Neural cell (in vitro differentiated cells): ENCODE results near the gene FAM136A. TPM values are rescaled to one million over a fixed set of nuclear protein-coding genes. Genes with fewer than 3 reads are reported as not detected.

Experiments used
- H2AFZ ChIP-seq: fragments of 200-600, 300-800 bp; sonication (generic), shearing (Covaris generic); 2 replicates; pipeline ENCODE4 v1.6.0; 2014; ENCODE audit warnings: low read depth, mild to moderate bottlenecking, antibody characterized with exemption, low read length, moderate library complexity
- H3F3A ChIP-seq: fragments of 200-600 bp; shearing (Covaris generic); 2 replicates; pipeline ENCODE4 v1.6.1; 2016; ENCODE audit warnings: mild to moderate bottlenecking, moderate library complexity, mixed read lengths, antibody characterized with exemption, low read length; ENCODE audit not compliant: insufficient read depth, poor library complexity, severe bottlenecking
- H3K27ac ChIP-seq: fragments of 200-600, 300-800 bp; sonication (generic), shearing (Covaris generic); 2 replicates; pipeline ENCODE4 v1.5.1; 2014; ENCODE audit warnings: mild to moderate bottlenecking, low read length, moderate library complexity
- H3K27me3 ChIP-seq: fragments of 300-800, 200-600 bp; sonication (generic), shearing (Covaris generic); 2 replicates; pipeline ENCODE4 v1.6.0; 2014; ENCODE audit warnings: mild to moderate bottlenecking, low read depth, low read length, moderate library complexity; ENCODE audit not compliant: insufficient read depth
- H3K36me3 ChIP-seq: fragments of 300-800, 200-600 bp; sonication (generic), shearing (Covaris generic); 2 replicates; pipeline ENCODE4 v1.5.1; 2014; ENCODE audit warnings: mild to moderate bottlenecking, antibody characterized with exemption, low read length, moderate library complexity; ENCODE audit not compliant: insufficient read depth
- H3K4me2 ChIP-seq: fragments of 300-800, 200-600 bp; sonication (generic), shearing (Covaris generic); 2 replicates; pipeline ENCODE4 v1.6.0; 2014; ENCODE audit warnings: mild to moderate bottlenecking, low read length
- H3K4me3 ChIP-seq: fragments of 300-800, 200-600 bp; sonication (generic), shearing (Covaris generic); 2 replicates; pipeline ENCODE4 v1.5.1; 2014; ENCODE audit warnings: mild to moderate bottlenecking, low read length, moderate library complexity
- H3K79me2 ChIP-seq: fragments of 200-600 bp; shearing (Covaris generic); replicated peaks from 2 replicates; pipeline ENCODE4 v1.6.0; 2014; ENCODE audit warnings: mild to moderate bottlenecking, low read length, moderate library complexity; ENCODE audit not compliant: insufficient read depth
- H3K9ac ChIP-seq: fragments of 300-800, 200-600 bp; sonication (generic), shearing (Covaris generic); 2 replicates; pipeline ENCODE4 v1.6.1; 2016; ENCODE audit warnings: mild to moderate bottlenecking, low read length, mixed read lengths
- H3K9me2 ChIP-seq: fragments of 200-600 bp; shearing (Covaris generic); 2 replicates; pipeline ENCODE4 v1.6.1; 2016; ENCODE audit warnings: mild to moderate bottlenecking, low read length, mixed read lengths; ENCODE audit not compliant: insufficient read depth
- H3K9me3 ChIP-seq: fragments of 200-600, 300-800 bp; sonication (generic), shearing (Covaris generic); 2 replicates; pipeline ENCODE4 v1.6.1; 2016; ENCODE audit warnings: mild to moderate bottlenecking, mixed run types, low read length, moderate library complexity, mixed read lengths
- H4K20me1 ChIP-seq: fragments of 200-600 bp; shearing (Covaris generic); 2 replicates; pipeline ENCODE4 v1.6.1; 2016; ENCODE audit warnings: mild to moderate bottlenecking, mixed run types; ENCODE audit not compliant: insufficient read depth
- CTCF ChIP-seq: fragments of 450-650 bp; IDR thresholded peaks from 2 replicates; pipeline ENCODE4 v1.5.1; 2014; ENCODE audit warnings: antibody characterized with exemption, mild to moderate bottlenecking, moderate library complexity; ENCODE audit not compliant: poor library complexity, severe bottlenecking
- EP300 ChIP-seq: fragments of 450-650 bp; conservative IDR thresholded peaks from 2 replicates; pipeline ENCODE4 v1.6.1; 2014; ENCODE audit warnings: antibody characterized with exemption, mild to moderate bottlenecking, moderate library complexity; ENCODE audit not compliant: poor library complexity, severe bottlenecking
- EZH2 ChIP-seq: fragments of 200-600, 300-800 bp; shearing (Covaris generic), sonication (generic); IDR thresholded peaks from 2 replicates; pipeline ENCODE4 v1.6.1; 2014; ENCODE audit warnings: antibody characterized with exemption, low read length, borderline replicate concordance, mild to moderate bottlenecking; ENCODE audit not compliant: insufficient read depth, poor library complexity, severe bottlenecking
- MXI1 ChIP-seq: fragments of 450-650 bp; conservative IDR thresholded peaks from 2 replicates; pipeline ENCODE4 v1.6.1; 2014; ENCODE audit warnings: antibody characterized with exemption, mild to moderate bottlenecking; ENCODE audit not compliant: poor library complexity, severe bottlenecking
- POLR2AphosphoS5 ChIP-seq: IDR thresholded peaks from 2 replicates; pipeline ENCODE4 v1.6.1; 2012
- RAD21 ChIP-seq: fragments of 450-650 bp; conservative IDR thresholded peaks from 2 replicates; pipeline ENCODE4 v1.6.1; 2014; ENCODE audit warnings: antibody characterized with exemption, mild to moderate bottlenecking, moderate library complexity
- SMC3 ChIP-seq: fragments of 450-650 bp; conservative IDR thresholded peaks from 2 replicates; pipeline ENCODE4 v1.6.1; 2014; ENCODE audit warnings: antibody characterized with exemption, mild to moderate bottlenecking, moderate library complexity; ENCODE audit not compliant: poor library complexity
- TAF1 ChIP-seq: IDR thresholded peaks from 2 replicates; pipeline ENCODE4 v1.6.1; 2012; ENCODE audit warnings: low read depth
- polyA plus RNA-seq: library from polyadenylated mRNA; depleted of rRNA; stranded (reverse); fragments of >200 nt; gene quantifications from 2 replicates; pipeline ENCODE4 v1.2.3, GENCODE V29; 2014
- TF ChIP-seq, protein P1 (sequence below): IDR thresholded peaks from 2 replicates; pipeline ENCODE4 v1.6.1; 2012; ENCODE audit warnings: borderline replicate concordance

FAM136A gene
- polyA plus RNA-seq, 1 donor from 2014 or later: 56.1 TPM

- no peaks in the 10 kb centered on the region for H3K9me2 ChIP-seq
- H4K20me1 ChIP-seq: no peaks in the 10 kb centered on the region
- H3F3A ChIP-seq: no peaks in the 10 kb centered on the region
- no peak overlapping the region for H3K4me2 ChIP-seq
- TF ChIP-seq EZH2: no peak
- TF ChIP-seq EP300: no peak
- no peak for TF ChIP-seq SMC3
- TF ChIP-seq POLR2AphosphoS5: no peak
- no peak for TF ChIP-seq RAD21
- no peak for TF ChIP-seq TAF1
- TF ChIP-seq, protein P1, sequence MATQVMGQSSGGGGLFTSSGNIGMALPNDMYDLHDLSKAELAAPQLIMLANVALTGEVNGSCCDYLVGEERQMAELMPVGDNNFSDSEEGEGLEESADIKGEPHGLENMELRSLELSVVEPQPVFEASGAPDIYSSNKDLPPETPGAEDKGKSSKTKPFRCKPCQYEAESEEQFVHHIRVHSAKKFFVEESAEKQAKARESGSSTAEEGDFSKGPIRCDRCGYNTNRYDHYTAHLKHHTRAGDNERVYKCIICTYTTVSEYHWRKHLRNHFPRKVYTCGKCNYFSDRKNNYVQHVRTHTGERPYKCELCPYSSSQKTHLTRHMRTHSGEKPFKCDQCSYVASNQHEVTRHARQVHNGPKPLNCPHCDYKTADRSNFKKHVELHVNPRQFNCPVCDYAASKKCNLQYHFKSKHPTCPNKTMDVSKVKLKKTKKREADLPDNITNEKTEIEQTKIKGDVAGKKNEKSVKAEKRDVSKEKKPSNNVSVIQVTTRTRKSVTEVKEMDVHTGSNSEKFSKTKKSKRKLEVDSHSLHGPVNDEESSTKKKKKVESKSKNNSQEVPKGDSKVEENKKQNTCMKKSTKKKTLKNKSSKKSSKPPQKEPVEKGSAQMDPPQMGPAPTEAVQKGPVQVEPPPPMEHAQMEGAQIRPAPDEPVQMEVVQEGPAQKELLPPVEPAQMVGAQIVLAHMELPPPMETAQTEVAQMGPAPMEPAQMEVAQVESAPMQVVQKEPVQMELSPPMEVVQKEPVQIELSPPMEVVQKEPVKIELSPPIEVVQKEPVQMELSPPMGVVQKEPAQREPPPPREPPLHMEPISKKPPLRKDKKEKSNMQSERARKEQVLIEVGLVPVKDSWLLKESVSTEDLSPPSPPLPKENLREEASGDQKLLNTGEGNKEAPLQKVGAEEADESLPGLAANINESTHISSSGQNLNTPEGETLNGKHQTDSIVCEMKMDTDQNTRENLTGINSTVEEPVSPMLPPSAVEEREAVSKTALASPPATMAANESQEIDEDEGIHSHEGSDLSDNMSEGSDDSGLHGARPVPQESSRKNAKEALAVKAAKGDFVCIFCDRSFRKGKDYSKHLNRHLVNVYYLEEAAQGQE: no peak
- no peak for TF ChIP-seq CTCF
- TF ChIP-seq MXI1: no peak
- no peak overlapping the region for H3K27ac ChIP-seq
- no peaks in the 10 kb centered on the region for H3K9me3 ChIP-seq
- H3K27me3 ChIP-seq: no peaks in the 10 kb centered on the region
- H3K79me2 ChIP-seq: no peaks in the 10 kb centered on the region
- no peak overlapping the region for H3K9ac ChIP-seq
- H3K36me3 ChIP-seq: no peaks in the 10 kb centered on the region
- H3K4me3 ChIP-seq: no peak overlapping the region
- H2AFZ ChIP-seq: no peak overlapping the region
Observed at GRCh38 chr2:70321370-70321769, 19.5 kb upstream of the FAM136A start.

GRCh38 chr2:70314640-70315039 lies 12.8 kb upstream of the FAM136A start:
- no peaks in the 10 kb centered on the region for H3F3A ChIP-seq
- H3K9ac ChIP-seq: no peak overlapping the region
- TF ChIP-seq CTCF: no peak
- TF ChIP-seq SMC3: no peak
- TF ChIP-seq MXI1: no peak
- TF ChIP-seq EZH2: no peak
- no peak for TF ChIP-seq TAF1
- no peak for TF ChIP-seq POLR2AphosphoS5
- TF ChIP-seq RAD21: no peak
- TF ChIP-seq, protein P1: no peak
- TF ChIP-seq EP300: no peak

More at GRCh38 chr2:70314640-70315039, 12.8 kb upstream of the FAM136A start:
- Histone ChIP-seq H3K27ac (no peak overlapping the region), H3K4me3 (no peak overlapping the region), H3K36me3 (no peaks in the 10 kb centered on the region), H3K4me2 (no peak overlapping the region), H2AFZ (no peak overlapping the region), H4K20me1 (no peaks in the 10 kb centered on the region), H3K9me3 (no peaks in the 10 kb centered on the region), H3K27me3 (no peaks in the 10 kb centered on the region), H3K79me2 (no peaks in the 10 kb centered on the region), H3K9me2 (no peaks in the 10 kb centered on the region)
